NK-92 (cell line): ENCODE data around the gene RTCA.
"Not testable (repeated sequence)": the region's sequence is repeated elsewhere in the genome, so short reads cannot be mapped to it uniquely, and the experiment has no call there.

Experiments used
- DNase-seq: peaks from one replicate; lab custom pipeline; 2025; ENCODE audit not compliant: unreplicated experiment; lab: John Stamatoyannopoulos, UW

Gene RTCA

GRCh38 chr1:100265931-100266740 is at the start of gene RTCA:
Gene RTCA, plus strand, starts transcription at chr1:100266216. Its CDS starts 160 bp downstream, at chr1:100266376.
- peak; percentile 70 for DNase-seq

GRCh38 chr1:100217834-100218233 is 48.2 kb upstream of the RTCA start:
- no peak for DNase-seq

- no peak for DNase-seq
Observed at GRCh38 chr1:100219457-100219856, 46.6 kb upstream of the RTCA start.

- DNase-seq: no peak
Observed at GRCh38 chr1:100219883-100220282, 46.1 kb upstream of the RTCA start.

- DNase-seq: no peak
Observed at GRCh38 chr1:100222428-100222827, 43.6 kb upstream of the RTCA start.

- no peak for DNase-seq
Observed at GRCh38 chr1:100229681-100230443, 36.2 kb upstream of the RTCA start.

GRCh38 chr1:100230765-100231164 is 35.3 kb upstream of the RTCA start:
- no peak for DNase-seq

- no peak for DNase-seq
Observed at GRCh38 chr1:100231721-100232120, 34.3 kb upstream of the RTCA start.

GRCh38 chr1:100232156-100232555 is 33.9 kb upstream of the RTCA start:
- DNase-seq: no peak

GRCh38 chr1:100233566-100233965 is 32.5 kb upstream of the RTCA start:
- DNase-seq: not testable (repeated sequence)

- no peak for DNase-seq
Observed at GRCh38 chr1:100234432-100234831, 31.6 kb upstream of the RTCA start.

GRCh38 chr1:100237091-100237490 is 28.9 kb upstream of the RTCA start:
- DNase-seq: no peak

GRCh38 chr1:100239961-100240360 is 26.1 kb upstream of the RTCA start:
- no peak for DNase-seq

GRCh38 chr1:100240631-100241030 is 25.4 kb upstream of the RTCA start:
- DNase-seq: no peak

GRCh38 chr1:100246738-100247137 is 19.3 kb upstream of the RTCA start:
- DNase-seq: no peak

GRCh38 chr1:100249155-100249536 is 16.9 kb upstream of the RTCA start:
- DNase-seq: no peak

GRCh38 chr1:100249537-100250257 is 16.3 kb upstream of the RTCA start, which contains the start of gene DBT:
Gene DBT, minus strand, starts transcription at chr1:100249834. Its CDS starts 14 bp downstream, at chr1:100249820.
- DNase-seq: peak; percentile 67

GRCh38 chr1:100250264-100250663 is 15.8 kb upstream of the RTCA start:
- no peak for DNase-seq

- DNase-seq: no peak
Observed at GRCh38 chr1:100250807-100251206, 15.2 kb upstream of the RTCA start.

- DNase-seq: no peak
Observed at GRCh38 chr1:100252901-100253300, 13.1 kb upstream of the RTCA start.

- DNase-seq: no peak
Observed at GRCh38 chr1:100253552-100253951, 12.5 kb upstream of the RTCA start.
